B cell (primary cell): ENCODE measurements around the gene TTC4. TPM values are rescaled to one million over a fixed set of nuclear protein-coding genes. Genes with fewer than 3 reads are reported as not detected.

Source experiments
- ATAC-seq: fragments of 200-7000 bp; cut with Tn5 transposase; one replicate; pipeline ENCODE4 v1.10.0; 2021; ENCODE audit warnings: low read depth, mild to moderate bottlenecking, moderate number of reproducible peaks, moderate library complexity
- CTCF ChIA-PET: fragments of 350-600 bp; sonication (Branson Sonifier 250); formaldehyde crosslinking; loops from one replicate; lab custom pipeline; 2021; ENCODE audit warnings: antibody characterized with exemption, inconsistent platforms; lab: Charles Lee
- POLR2A ChIA-PET: fragments of 350-600 bp; sonication (Branson Sonifier 250); formaldehyde crosslinking; loops from one replicate; lab custom pipeline; 2021; ENCODE audit warnings: antibody characterized with exemption; lab: Charles Lee
- DNase-seq: peaks from one replicate; pipeline ENCODE4 v3.0.0; 2013
- H2AFZ ChIP-seq: 2 replicates; pipeline ENCODE4 v1.6.1; 2012; ENCODE audit warnings: mild to moderate bottlenecking, low read depth, low read length; ENCODE audit not compliant: insufficient read depth, poor library complexity, severe bottlenecking
- H3K27ac ChIP-seq, 2 donors: 1 replicate in 1 of 2; 2 replicates in 1 of 2; pipeline ENCODE4 v1.5.1; 2012 to 2013; ENCODE audit warnings: low read length in 2 of 2, mild to moderate bottlenecking in 2 of 2, moderate library complexity in 1 of 2
- H3K27me3 ChIP-seq, 4 experiments: fragments of 200-600 bp in 1 of 4; sonication (generic) in 1 of 4; replicated peaks in 1 of 4; 1 replicate in 2 of 4; 2 replicates in 2 of 4; pipeline versions ENCODE4 v1.6.1 to v1.7.0; 2013 to 2016; ENCODE audit warnings: low read length in 3 of 4, mild to moderate bottlenecking in 2 of 4, mixed read lengths in 1 of 4, moderate library complexity in 1 of 4; ENCODE audit not compliant: insufficient read depth in 4 of 4, control insufficient read depth in 3 of 4; ENCODE audit errors: control extremely low read depth in 1 of 4
- H3K36me3 ChIP-seq, 2 experiments: replicated peaks in 1 of 2; 1 replicate in 1 of 2; 2 replicates in 1 of 2; pipeline versions ENCODE4 v1.6.1 to v1.7.1; 2013; ENCODE audit warnings: low read length in 1 of 2; ENCODE audit not compliant: insufficient read depth in 2 of 2, control insufficient read depth in 1 of 2; ENCODE audit errors: control extremely low read depth in 1 of 2, extremely low read depth in 1 of 2
- H3K4me1 ChIP-seq, 2 donors: fragments of 200-600 bp in 1 of 2; sonication (generic) in 1 of 2; 1 replicate in 1 of 2; 2 replicates in 1 of 2; pipeline versions ENCODE4 v1.5.1 to v1.6.1; 2013 to 2017; ENCODE audit warnings: low read length in 2 of 2; ENCODE audit not compliant: control insufficient read depth in 2 of 2, insufficient read depth in 2 of 2
- H3K4me2 ChIP-seq: replicated peaks from 2 replicates; pipeline ENCODE3; 2012; ENCODE audit warnings: mild to moderate bottlenecking, low read depth, low read length; ENCODE audit not compliant: poor library complexity, severe bottlenecking
- H3K4me3 ChIP-seq, 5 experiments: fragments of 200-600 bp in 1 of 5; sonication (generic) in 1 of 5; 1 replicate in 3 of 5; 2 replicates in 2 of 5; pipeline versions ENCODE4 v1.5.1 to v1.7.0; 2011 to 2016; ENCODE audit warnings: low read length in 4 of 5, mild to moderate bottlenecking in 4 of 5, low read depth in 2 of 5, control low read depth in 1 of 5, moderate library complexity in 1 of 5; ENCODE audit not compliant: insufficient read depth in 1 of 5; ENCODE audit errors: control extremely low read depth in 1 of 5, extremely low read depth in 1 of 5
- H3K79me2 ChIP-seq: fragments of 200-600 bp; sonication (generic); one replicate; pipeline ENCODE4 v1.6.0; 2016; ENCODE audit warnings: low read length; ENCODE audit not compliant: control insufficient read depth, insufficient read depth
- H3K9ac ChIP-seq: fragments of 200-600 bp; sonication (generic); 2 replicates; pipeline ENCODE4 v1.6.1; 2017; ENCODE audit warnings: mild to moderate bottlenecking, low read length, moderate library complexity
- H3K9me3 ChIP-seq, 3 donors: one replicate each; pipeline versions ENCODE4 v1.6.1 to v1.7.1; 2013; ENCODE audit warnings: low read length in 2 of 3; ENCODE audit not compliant: control insufficient read depth in 2 of 3, insufficient read depth in 1 of 3; ENCODE audit errors: control extremely low read depth in 1 of 3
- H4K20me1 ChIP-seq: 2 replicates; pipeline ENCODE4 v1.6.0; 2012; ENCODE audit warnings: mild to moderate bottlenecking, low read length; ENCODE audit not compliant: insufficient read depth, control insufficient read depth, poor library complexity, severe bottlenecking
- H3K27ac Mint-ChIP-seq: one replicate; pipeline ENCODE4 v1.8.0; 2021; ENCODE audit warnings: mixed read lengths
- H3K27me3 Mint-ChIP-seq: one replicate; pipeline ENCODE4 v1.8.0; 2021; ENCODE audit warnings: mixed read lengths
- H3K4me1 Mint-ChIP-seq: one replicate; pipeline ENCODE4 v1.8.0; 2021; ENCODE audit warnings: mixed read lengths
- H3K4me3 Mint-ChIP-seq: one replicate; pipeline ENCODE4 v1.8.0; 2021; ENCODE audit warnings: mixed read lengths
- H3K9me3 Mint-ChIP-seq: one replicate; pipeline ENCODE4 v1.8.0; 2022; ENCODE audit warnings: mixed read lengths; ENCODE audit not compliant: insufficient read depth
- EZH2 ChIP-seq: IDR thresholded peaks from 2 replicates; pipeline ENCODE4 v1.6.1; 2012; ENCODE audit warnings: borderline replicate concordance, low read depth, mild to moderate bottlenecking, moderate library complexity, low read length; ENCODE audit not compliant: insufficient read depth, poor library complexity, severe bottlenecking
- WGBS: methylation state at CpG from one replicate; pipeline ENCODE4 v1.1.5; 2013; ENCODE audit warnings: missing lambda C conversion rate; ENCODE audit not compliant: insufficient coverage; 5-methylcytosine and 5-hydroxymethylcytosine counted together
- intact Hi-C: fragments of 100-400 bp; cut with micrococcal nuclease; formaldehyde crosslinking; loops from one replicate; pipeline ENCODE4 v1.10.0; 2022
- polyA plus RNA-seq: library from polyadenylated mRNA; depleted of rRNA; stranded (reverse); fragments of >200 nt; gene quantifications from 2 replicates; pipeline ENCODE4 v1.2.3, GENCODE V29; 2012
- total RNA-seq, 2 donors: library from RNA; stranded (reverse); fragments of 120-200 nt in 1 of 2; gene quantifications; 1 replicate in 1 of 2; 2 replicates in 1 of 2; pipeline versions ENCODE4 v1.2.3 to v1.2.4, GENCODE V29; 2013 to 2022
- TF ChIP-seq, protein P1 (sequence below): fragments of 200-600 bp; IDR thresholded peaks from one replicate; pipeline ENCODE4 v1.8.0; 2022; ENCODE audit warnings: antibody characterized with exemption, mild to moderate bottlenecking

The TTC4 gene
- total and polyA plus RNA-seq, 2 donors (not counting 1 experiment from before 2014, with no cell fraction given) = 9.9 to 23.9 TPM

- TF ChIP-seq, protein P1, sequence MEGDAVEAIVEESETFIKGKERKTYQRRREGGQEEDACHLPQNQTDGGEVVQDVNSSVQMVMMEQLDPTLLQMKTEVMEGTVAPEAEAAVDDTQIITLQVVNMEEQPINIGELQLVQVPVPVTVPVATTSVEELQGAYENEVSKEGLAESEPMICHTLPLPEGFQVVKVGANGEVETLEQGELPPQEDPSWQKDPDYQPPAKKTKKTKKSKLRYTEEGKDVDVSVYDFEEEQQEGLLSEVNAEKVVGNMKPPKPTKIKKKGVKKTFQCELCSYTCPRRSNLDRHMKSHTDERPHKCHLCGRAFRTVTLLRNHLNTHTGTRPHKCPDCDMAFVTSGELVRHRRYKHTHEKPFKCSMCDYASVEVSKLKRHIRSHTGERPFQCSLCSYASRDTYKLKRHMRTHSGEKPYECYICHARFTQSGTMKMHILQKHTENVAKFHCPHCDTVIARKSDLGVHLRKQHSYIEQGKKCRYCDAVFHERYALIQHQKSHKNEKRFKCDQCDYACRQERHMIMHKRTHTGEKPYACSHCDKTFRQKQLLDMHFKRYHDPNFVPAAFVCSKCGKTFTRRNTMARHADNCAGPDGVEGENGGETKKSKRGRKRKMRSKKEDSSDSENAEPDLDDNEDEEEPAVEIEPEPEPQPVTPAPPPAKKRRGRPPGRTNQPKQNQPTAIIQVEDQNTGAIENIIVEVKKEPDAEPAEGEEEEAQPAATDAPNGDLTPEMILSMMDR = no peak
- TF ChIP-seq EZH2 = no peak
- H3K36me3 ChIP-seq = no peaks in the 10 kb centered on the region
- H3K4me3 ChIP-seq = peak overlapping the region; percentile 75 to 96 (median 91)
- peak overlapping the region; percentile 92 for H3K27ac Mint-ChIP-seq
- peak overlapping the region; percentile 82 for H3K9ac ChIP-seq
- 2% methylated on average over 7 of the region's 11 CpGs for WGBS
- H4K20me1 ChIP-seq = no peaks in the 10 kb centered on the region
- no peaks in the 10 kb centered on the region for H3K27me3 Mint-ChIP-seq
- intact Hi-C loops = loop anchor here (1.0 to 5.0 kb wide), 6 partner anchors 38 to 876 kb away; partner anchors contain the start of genes DHCR24, SSBP3, TTC22 and TTC4
- ATAC-seq = no peak
- CTCF ChIA-PET = interaction anchor here (4.4 kb wide), 1 partner anchor 37 kb away, joined by 20 read pairs; the partner anchor contains the start of gene TTC22
- peak overlapping the region; percentile 89 for H3K4me2 ChIP-seq
- H3K9me3 ChIP-seq = no peaks in the 10 kb centered on the region
- H3K27ac ChIP-seq = peak overlapping the region in 1 of 2 donors; percentile 72
- H3K4me3 Mint-ChIP-seq = peak overlapping the region; percentile 96
- POLR2A ChIA-PET = interaction anchor here (1.7 kb wide), 1 partner anchor 37 kb away, joined by 9 read pairs; the partner anchor contains the start of gene TTC22
- no peak for DNase-seq
- no peaks in the 10 kb centered on the region for H3K27me3 ChIP-seq
- H3K4me1 ChIP-seq = peaks cover 8 to 10% of the 10 kb centered on the region in 2 donors
- peaks cover 10% of the 10 kb centered on the region for H3K79me2 ChIP-seq
- peak overlapping the region; percentile 91 for H2AFZ ChIP-seq
- H3K4me1 Mint-ChIP-seq = peaks cover 20% of the 10 kb centered on the region
- H3K9me3 Mint-ChIP-seq = no peaks in the 10 kb centered on the region
These were observed 48.1 kb downstream of the TTC4 start for GRCh38 chr1:54763816-54764132.
